ENCODE measurements around the gene NTM.

NTM gene

DNA sequence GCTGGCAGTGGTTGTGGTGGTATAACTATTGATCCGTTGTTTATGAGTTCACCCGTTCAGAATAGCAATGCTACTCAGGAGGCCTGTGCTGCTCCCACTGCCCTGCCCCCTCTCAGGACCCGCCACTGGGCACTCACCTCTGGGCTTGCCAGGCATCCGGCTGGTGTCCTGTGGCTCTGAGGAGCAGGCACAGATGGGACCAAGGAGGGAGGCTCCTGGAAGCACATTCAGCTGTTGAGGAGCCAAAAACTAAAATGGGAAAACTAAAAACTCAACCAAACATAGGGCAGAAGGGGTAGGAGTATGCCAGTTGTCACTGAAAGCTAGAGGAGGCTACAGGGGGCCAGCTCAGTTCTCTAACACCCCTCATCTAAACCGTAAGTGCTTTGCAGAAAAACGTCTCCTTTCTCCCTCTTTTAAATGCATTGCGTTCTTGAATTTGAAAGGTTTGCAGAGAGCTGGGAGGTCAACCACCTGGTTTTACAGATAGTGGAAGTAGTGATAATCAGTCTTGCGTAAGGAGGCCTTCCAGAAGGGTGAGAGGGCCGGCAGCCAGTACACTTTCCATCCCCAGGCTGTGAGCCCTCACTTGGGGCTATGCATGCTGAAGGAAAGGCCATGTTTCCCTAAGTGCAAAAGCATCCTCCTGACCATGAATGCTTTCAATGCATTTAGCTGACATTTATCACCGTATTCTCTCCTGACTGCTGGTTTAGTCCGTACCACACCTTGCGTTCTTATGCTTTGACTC lies 547.4 kb downstream of the NTM start:
- DNase-seq (ENCODE audit: low read depth): no peak

- no peak for DNase-seq (ENCODE audit: low read depth)
These were observed 548.2 kb downstream of the NTM start for GRCh38 chr11:131918663-131919062.

DNA sequence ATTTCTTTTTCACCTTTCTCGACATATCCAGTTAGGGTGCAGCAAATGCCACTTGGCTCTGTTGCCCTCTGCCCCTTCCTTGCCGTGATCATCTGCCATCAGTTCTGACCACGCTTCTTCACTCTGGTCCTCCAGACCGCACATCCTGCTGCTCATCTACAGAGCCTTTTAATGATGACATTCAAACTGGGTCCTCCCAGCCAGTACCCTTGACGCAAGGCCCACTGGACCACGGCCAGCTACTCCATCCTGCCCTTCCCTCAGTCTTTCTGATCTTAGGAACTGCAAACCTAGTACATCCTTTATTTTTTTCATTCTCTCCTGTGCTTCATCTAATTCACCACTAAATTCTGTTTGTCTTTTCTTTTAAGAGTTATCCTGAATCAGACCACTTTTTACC lies 551.8 kb downstream of the NTM start:
- DNase-seq (ENCODE audit: low read depth): no peak

DNA sequence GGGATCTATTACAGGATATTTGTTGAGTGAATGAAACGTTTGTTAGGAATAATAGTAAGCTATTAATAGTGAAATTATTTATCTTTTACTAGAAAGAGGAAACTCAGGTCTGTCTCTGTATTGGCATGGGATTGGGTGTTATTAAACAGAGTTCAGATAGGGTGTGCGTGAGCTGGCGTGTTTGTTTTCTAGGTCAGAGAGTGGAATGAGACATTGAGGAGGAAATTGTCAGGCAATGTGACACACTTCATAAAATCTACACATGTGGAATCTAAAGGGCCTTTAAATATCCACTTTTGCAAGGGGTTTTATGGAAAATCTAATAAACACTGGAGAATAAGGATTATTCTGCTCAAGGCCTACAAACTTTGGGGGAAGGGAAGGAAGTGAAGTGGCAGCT lies 552.9 kb downstream of the NTM start:
- no peak for DNase-seq (ENCODE audit: low read depth)

GRCh38 chr11:131924001-131924400 lies 553.6 kb downstream of the NTM start:
- no peak for DNase-seq (ENCODE audit: low read depth)

DNA sequence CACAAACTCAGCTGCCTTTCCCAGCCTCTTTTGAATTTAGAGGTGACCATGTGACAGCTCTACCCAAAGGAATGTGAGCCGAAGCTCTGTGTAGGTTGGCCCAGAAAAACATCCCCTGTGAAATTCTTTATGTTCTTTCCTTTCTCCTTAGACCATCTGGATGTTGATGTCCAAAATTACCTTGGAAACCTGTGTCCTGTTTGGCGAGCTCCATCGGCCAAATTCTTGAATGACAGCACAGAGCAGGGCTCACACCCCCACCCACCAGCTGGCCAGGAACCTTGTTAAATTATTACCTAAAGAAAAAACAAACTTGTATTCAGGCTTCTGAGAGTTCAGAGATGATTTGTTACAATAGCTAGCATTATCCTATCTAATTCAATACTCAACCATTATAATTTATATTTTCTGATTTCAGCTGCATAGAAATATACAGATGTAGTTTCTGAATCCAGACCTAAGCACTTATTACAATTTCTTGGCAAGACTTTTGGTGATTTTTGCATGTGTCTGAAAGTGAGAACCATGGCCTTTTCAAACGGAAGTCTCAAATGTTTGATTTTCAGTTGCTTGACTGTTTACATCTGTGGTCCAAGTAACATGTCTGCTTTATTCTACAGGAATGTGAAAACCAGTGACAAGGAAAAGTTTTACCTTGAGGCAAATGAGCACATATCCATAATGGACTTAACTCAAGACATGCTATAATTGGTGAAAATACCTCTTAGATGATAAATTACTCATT lies 554.2 kb downstream of the NTM start:
- no peak for DNase-seq (ENCODE audit: low read depth)

- DNase-seq (ENCODE audit: low read depth): no peak
These were observed 555.4 kb downstream of the NTM start for GRCh38 chr11:131925829-131926228.

- no peak for DNase-seq (ENCODE audit: low read depth)
These were observed 558.6 kb downstream of the NTM start for GRCh38 chr11:131928992-131929391.

GRCh38 chr11:131932584-131933325 lies 562.3 kb downstream of the NTM start:
- DNase-seq (ENCODE audit: low read depth): no peak

DNA sequence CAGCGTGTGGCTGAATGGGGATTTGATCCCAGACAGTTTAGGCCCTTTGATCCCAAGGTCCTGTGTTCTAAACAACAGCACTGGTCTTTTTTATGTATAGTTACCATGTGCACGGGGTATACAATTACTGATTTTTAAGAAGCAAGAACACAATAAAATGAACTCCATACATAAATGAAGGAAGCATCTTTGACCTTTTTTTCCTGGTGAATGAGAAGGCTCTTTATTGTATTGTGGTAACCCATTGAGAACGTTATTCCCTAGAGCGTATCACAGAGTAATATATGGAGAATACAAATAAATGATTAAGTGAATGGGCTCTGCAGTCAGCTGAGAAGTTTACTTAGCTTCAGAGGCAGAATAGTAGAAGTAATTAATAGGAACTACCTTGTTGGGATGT lies 563.6 kb downstream of the NTM start:
- no peak for DNase-seq (ENCODE audit: low read depth)

- DNase-seq (ENCODE audit: low read depth): no peak
These were observed 567.9 kb downstream of the NTM start for GRCh38 chr11:131938351-131938751.

GRCh38 chr11:131940126-131940525 lies 569.7 kb downstream of the NTM start:
- no peak for DNase-seq (ENCODE audit: low read depth)

DNA sequence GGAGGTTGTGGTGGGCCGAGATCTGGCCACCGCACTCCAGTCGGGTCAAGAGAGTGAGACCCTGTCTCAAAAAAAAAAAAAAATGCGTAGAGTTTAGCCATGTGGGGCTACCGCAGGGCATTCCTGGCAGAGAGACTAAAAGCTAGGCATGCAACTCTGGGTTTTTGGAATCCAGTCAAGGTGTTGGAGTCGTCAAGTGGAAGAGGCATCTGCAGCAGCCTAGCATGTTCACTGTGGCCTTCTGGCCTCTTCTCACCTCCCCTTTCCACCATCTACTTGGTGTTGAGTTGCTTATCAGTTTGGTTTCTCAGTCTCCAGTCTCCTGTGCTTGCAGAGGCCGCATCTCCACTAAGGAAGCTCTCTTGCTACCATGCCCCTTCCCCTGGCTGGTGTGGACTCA lies 572.5 kb downstream of the NTM start:
- no peak for DNase-seq (ENCODE audit: low read depth)

GRCh38 chr11:131943295-131943694 lies 572.9 kb downstream of the NTM start:
- no peak for DNase-seq (ENCODE audit: low read depth)

DNA sequence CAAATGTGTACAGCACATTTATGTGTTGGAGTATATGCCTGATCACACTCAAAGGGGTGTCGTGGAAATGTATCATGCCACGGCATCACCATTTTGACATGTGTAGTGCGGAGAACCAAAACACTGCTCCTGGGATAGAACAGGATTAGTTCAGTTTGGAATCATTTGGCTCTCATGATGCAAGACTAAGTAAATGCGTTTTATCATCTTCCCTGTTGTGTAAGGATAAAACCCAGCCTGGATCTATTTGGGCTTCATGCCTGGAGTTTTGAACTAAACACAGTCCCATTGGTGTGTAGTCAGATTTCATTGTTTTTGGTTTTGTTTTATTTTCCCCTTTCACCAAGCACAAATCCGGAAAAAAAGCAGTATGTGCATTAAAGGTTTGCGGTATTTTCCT lies 574.3 kb downstream of the NTM start:
- no peak for DNase-seq (ENCODE audit: low read depth)

DNA sequence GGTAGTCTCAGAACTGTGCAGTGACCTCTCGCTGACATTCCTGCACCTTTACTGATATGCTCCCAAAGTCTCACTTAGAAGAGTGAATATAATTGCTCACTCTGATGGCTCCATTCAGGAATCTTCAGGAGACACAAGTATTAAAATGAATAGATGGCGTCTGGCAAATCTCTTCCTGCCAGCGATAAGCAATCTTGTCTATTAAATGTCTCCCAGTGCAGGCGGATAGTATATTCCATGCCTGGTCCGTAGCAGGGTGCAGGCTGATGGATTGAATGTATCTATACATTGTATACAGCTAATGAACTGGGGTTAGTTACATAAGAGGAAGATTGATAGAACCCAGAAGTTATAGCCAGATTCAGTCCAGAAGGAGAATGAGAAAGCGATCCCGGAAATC lies 575.3 kb downstream of the NTM start:
- DNase-seq (ENCODE audit: low read depth): no peak

GRCh38 chr11:131947511-131947910 lies 577.1 kb downstream of the NTM start:
- no peak for DNase-seq (ENCODE audit: low read depth)

GRCh38 chr11:131951121-131951520 lies 580.7 kb downstream of the NTM start:
- no peak for DNase-seq (ENCODE audit: low read depth)

GRCh38 chr11:131954146-131954545 lies 583.7 kb downstream of the NTM start:
- DNase-seq (ENCODE audit: low read depth): no peak

DNA sequence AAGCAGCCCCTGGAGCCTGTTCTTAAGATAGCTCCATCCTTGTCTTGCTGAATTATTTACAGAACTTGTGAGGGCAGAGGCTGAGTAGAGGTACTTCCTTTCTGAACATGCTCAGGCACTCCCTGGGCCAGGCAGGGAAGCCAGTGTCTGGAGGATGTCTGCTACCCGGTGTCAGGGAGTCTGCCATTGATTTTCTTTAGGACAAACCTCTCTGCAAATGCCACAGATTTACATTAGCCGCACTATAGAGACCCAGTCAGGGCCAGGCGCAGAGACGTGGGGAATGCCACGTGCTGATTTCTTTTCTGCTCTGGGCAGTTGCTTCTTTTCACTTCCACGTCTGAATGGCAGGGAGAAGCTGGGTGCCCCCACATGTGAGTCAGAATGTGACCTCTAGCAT lies 585.5 kb downstream of the NTM start:
- no peak for DNase-seq (ENCODE audit: low read depth)

DNA sequence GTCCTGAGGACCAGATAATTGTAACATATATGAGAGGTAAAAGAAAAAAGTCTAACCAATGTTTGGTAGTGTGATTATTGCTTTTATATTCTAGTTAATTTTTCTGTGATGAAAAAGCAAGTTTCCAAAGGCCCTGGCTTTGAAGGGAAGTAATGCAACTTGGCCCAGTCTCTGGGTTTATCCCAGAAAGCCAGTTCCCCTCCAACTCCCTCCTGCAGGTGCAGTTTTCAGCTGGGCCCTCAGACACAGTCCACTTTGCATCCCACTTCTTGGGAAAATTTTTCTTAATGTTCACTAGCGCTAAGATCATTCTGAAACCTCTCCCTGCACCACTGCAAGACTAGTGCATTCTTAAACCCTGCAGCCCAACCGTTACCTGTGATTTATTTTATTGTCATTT lies 586.8 kb downstream of the NTM start:
- no peak for DNase-seq (ENCODE audit: low read depth)

DNA sequence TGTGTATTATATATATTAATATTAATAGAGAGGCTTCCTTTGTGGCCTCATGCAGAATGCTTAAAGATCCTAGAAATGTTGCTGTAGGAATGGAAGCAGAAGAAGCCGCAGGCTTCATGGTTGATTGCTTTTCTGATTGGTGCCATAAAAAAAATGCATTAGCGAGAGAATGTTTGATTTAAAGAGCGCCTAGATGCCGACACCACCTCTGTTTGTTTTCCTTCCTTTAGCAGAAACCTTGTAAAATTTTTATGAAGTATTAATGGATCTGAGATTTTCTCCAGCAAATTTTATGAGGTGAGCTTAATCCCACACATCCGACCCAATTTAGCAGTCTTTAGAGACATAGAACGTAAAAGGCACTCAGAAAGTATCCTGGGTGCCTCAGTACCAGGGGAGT lies 587.5 kb downstream of the NTM start:
- no peak for DNase-seq (ENCODE audit: low read depth)

DNA sequence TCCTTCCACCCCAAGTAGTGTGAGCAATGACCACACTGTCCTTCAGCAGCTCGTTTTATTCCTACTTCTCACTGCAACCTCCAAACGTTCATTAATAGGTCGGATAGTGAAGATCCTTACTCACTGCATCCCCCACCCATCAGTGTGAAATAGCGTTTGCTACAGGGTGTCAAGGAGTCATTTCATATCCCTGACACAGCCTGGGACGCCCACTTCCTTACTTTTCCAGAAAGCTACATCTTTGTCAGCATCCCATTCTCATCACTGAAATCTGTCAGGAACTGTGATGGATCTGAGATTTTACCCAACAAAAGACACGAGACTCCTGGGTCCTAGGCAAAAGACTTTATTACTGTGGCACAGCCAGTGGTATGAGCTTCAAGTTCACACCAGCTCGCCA lies 592.4 kb downstream of the NTM start:
- no peak for DNase-seq (ENCODE audit: low read depth)
